Measurements from ENCODE around the gene GRIK4.

- TF ChIP-seq NFE2L2 (IDR thresholded peaks at IDR 0.05; ENCODE audit: low read depth, low read length) (no peak), CTCF (conservative IDR thresholded peaks at IDR 0.05; ENCODE audit: low read depth, low read length) (no peak), BHLHE40 (IDR thresholded peaks at IDR 0.05; ENCODE audit: low read depth, low read length) (no peak), RFX5 (IDR thresholded peaks at IDR 0.05; ENCODE audit: low read depth, low read length) (no peak), POLR2A (IDR thresholded peaks at IDR 0.05; ENCODE audit: low read depth, low read length) (no peak), RAD21 (IDR thresholded peaks at IDR 0.05; ENCODE audit: low read length) (no peak), CEBPB (IDR thresholded peaks at IDR 0.05; ENCODE audit: low read depth, low read length) (no peak), RCOR1 (IDR thresholded peaks at IDR 0.05; ENCODE audit: insufficient replicate concordance, low read length) (no peak), USF2 (IDR thresholded peaks at IDR 0.05; ENCODE audit: low read depth, low read length) (no peak), SMC3 (IDR thresholded peaks at IDR 0.05; ENCODE audit: low read depth, low read length) (no peak)
Measured at GRCh38 chr11:120964857-120965256, 453.3 kb downstream of the GRIK4 start.
